ENCODE results near the gene TRIM47.
"Not testable (repeated sequence)": the region's sequence is repeated elsewhere in the genome, so short reads cannot be mapped to it uniquely, and the experiment has no call there.

Gene TRIM47

GRCh38 chr17:75891022-75891604, 12.7 kb upstream of the TRIM47 start:
- peak; percentile 85 for DNase-seq (ENCODE audit: low spot score)

DNA sequence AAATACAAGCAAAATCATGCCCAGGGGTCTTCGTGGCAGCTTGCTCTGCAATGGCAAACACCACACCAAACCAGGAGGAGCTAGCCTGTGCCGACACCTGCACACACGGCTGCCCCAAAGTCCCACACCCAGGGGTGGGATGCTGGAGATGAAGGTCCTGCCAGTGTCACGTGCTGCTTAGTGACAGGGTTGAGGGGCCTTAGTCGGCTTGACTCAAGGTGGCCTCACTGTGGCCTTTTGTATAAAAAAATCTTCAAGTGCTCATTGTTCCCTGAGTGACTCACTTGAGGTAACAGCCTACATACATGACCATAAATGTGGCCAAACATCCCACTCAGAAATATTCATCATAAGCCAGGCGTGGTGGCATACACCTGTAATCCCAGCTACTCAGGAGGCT, 11.1 kb upstream of the TRIM47 start:
- DNase-seq (ENCODE audit: low spot score), result no peak

GRCh38 chr17:75888484-75888883, 10.1 kb upstream of the TRIM47 start:
- DNase-seq (ENCODE audit: low spot score), result peak; percentile 46

- not testable (repeated sequence) for DNase-seq (ENCODE audit: low spot score)
Observed at GRCh38 chr17:75885860-75886259, 7.5 kb upstream of the TRIM47 start.

DNA sequence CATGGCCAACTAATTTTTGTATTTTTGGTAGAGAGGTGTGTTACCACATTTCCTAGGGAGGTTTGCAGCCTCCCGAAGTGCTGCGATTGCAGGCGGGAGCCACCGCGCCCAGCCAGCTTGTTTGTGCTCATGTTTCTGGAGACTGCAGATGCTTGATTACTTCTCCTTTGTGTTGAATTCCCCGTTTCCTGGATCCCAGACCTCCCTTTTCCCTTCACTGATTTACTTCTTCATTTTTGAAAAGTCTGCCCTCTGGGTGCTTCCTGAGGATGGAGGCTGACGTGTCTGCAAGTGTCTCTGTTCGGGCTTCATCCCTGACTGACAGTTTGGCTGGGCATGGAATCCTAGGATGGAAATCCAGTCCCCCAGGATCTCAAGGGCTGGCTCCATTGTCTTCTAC, 7.0 kb upstream of the TRIM47 start:
- DNase-seq (ENCODE audit: low spot score), result no peak

GRCh38 chr17:75881678-75882454, 3.5 kb upstream of the TRIM47 start:
- no peak for DNase-seq (ENCODE audit: low spot score)

DNA sequence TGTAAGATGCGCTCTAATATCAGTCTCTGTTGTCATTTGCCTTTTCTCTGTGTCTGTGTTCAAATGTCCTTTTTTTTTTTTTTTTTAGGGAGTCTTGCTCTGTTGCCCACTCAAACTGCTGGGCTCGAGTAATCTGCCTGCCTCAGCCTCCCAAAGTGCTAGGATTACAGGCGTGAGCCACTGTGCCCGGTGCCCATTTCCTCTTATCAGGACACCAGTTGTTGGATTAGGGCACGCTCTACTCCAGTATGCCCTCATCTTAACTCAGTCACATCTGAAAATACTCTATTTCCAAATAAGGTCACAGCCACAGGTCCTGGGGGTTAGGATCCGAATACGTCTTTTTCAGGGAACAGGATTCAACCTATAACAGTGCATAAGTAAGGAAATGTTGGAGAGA, 1.9 kb upstream of the TRIM47 start:
- DNase-seq (ENCODE audit: low spot score), result no peak

GRCh38 chr17:75877752-75878173, 618 bp downstream of the TRIM47 start:
- DNase-seq (ENCODE audit: low spot score), result peak; percentile 96

DNA sequence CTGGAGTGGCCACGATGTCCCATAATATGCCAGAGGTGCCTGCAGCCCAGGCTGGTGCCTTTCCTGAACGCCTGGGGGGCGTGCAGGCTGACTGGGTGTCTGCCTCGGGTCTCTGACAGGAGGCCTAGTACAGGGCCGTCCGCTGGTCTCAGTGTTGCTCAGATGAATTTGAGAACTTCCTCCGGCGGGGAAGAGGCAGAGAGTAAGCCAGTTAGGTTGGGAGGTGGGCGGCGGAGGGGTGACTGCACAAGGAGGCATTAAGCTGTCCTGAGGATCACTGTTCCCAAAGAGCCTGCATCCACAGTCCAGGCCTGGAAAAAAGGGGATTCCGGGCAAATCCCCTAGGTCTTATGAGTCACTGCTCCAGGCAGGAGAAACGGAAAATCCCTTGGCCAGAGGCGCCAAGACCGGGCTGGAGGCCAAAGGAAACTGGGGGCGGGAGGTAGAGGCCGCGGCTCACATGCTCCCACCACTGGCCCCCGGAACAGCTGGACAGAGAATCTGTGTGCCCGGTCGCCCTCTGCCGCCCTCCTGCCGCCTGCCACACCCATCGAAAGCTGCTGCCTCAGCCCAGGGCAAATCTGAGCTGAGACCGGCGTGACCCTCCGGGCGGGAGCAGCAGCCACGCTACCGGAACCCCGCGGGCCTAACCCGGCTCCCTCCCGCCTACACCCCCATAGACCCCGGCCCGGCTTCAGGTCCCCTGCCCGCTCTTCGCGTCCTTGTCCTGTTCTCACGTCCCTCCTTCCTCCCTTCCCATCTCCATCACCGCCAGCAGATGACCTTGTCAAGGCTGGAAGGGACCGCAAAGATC, 1.2 kb downstream of the TRIM47 start:
- peak; percentile 59 for DNase-seq (ENCODE audit: low spot score)

- DNase-seq (ENCODE audit: low spot score), result no peak
Observed at GRCh38 chr17:75876190-75876937, 2.0 kb downstream of the TRIM47 start.

- DNase-seq (ENCODE audit: low spot score), result no peak
Observed at GRCh38 chr17:75875940-75876189, 2.5 kb downstream of the TRIM47 start.

DNA sequence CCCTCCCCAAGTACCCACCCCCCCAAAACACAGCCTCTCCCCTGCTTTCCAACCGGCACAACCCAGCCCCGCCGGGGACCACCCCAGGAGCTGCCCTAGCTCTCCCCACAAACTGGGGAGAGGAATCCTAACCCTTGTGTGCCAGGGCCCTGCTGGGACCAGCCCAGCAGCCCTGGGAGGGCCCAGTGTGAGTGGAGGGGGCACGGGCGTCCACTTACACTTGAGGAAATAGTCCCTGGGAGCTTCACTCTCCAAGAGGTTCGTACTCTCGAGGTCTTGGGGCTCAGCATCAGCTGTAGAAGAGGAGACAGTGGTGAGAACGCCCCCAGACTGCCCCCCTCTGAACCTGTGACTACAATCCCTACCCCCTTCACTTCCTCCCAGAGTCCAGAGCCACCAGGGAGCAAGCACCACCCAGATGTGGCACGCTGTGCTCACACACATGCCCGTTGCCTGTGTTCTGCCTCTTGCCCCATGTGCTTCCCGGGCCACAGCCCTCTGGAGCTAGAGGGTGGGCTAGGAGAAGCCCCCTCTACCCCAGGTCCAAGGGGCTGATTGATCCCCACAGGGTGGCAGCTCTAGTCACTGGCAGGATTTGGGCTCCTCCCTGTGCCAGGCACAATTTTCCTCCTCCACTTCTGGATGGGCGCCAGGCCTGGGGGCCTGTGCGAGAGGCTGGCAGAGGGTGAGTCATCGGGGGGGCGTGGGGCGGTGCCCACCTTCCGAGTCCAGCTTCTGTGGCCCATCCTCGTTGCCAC, 3.0 kb downstream of the TRIM47 start:
- DNase-seq (ENCODE audit: low spot score), result no peak

GRCh38 chr17:75874323-75875181, 3.8 kb downstream of the TRIM47 start:
- DNase-seq (ENCODE audit: low spot score), result no peak

GRCh38 chr17:75873587-75874322, 4.6 kb downstream of the TRIM47 start:
- no peak for DNase-seq (ENCODE audit: low spot score)

GRCh38 chr17:75872434-75873351, 5.7 kb downstream of the TRIM47 start:
- no peak for DNase-seq (ENCODE audit: low spot score)

DNA sequence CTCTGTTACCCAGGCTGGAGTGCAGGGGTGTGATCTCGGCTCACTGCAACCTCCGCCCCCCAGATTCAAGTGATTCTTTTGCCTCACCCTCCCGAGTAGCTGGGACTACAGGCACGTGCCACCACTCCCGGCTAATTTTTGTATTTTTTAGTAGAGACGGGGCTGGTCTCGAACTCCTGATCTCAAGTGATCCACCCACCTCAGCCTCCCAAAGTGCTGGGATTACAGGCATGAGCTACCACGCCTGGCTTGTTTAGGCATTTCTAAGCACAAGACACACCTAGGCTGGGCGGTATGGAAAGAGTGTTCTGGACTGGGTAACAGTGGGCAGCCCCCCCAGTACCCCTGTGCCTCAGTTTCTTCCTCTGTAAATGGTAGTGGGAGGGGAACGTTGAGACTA, 8.2 kb downstream of the TRIM47 start:
- not testable (repeated sequence) for DNase-seq (ENCODE audit: low spot score)

- peak; percentile 48 for DNase-seq (ENCODE audit: low spot score)
Observed at GRCh38 chr17:75869282-75870141, 8.9 kb downstream of the TRIM47 start.

DNA sequence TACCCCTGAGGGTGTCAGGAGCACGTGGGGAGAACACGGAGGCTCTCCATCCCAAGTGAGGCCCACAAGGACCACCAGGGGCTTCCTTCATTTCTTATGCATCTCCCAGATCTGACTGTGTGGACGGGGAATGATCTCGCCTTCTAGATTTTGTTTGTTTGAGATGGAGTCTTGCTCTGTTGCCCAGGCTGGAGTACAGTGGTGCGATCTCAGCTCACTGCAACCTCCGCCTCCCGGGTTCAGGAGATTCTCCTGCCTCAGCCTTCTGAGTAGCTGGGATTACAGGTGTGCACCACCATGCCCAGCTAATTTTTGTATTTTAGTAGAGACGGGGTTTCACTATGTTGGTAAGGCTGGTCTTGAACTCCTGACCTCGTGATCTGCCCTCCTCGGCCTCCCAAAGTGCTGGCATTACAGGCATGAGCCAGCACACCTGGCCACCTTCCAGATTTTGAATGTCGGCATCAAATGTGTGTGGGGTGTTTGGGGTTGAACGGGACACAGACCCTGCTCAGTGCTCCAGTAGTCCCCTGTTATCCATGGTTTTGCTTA, 9.6 kb downstream of the TRIM47 start:
- not testable (repeated sequence) for DNase-seq (ENCODE audit: low spot score)

Data from D341Med (cell line).